ENCODE measurements around the gene STAC2. TPM values are rescaled to one million over a fixed set of nuclear protein-coding genes. Genes with fewer than 3 reads are reported as not detected.

STAC2 gene
- total and polyA plus RNA-seq, 2 of the 13 experiments (the other 11 are each of a cell fraction or from before 2014, with no cell fraction given), result not detected

DNA sequence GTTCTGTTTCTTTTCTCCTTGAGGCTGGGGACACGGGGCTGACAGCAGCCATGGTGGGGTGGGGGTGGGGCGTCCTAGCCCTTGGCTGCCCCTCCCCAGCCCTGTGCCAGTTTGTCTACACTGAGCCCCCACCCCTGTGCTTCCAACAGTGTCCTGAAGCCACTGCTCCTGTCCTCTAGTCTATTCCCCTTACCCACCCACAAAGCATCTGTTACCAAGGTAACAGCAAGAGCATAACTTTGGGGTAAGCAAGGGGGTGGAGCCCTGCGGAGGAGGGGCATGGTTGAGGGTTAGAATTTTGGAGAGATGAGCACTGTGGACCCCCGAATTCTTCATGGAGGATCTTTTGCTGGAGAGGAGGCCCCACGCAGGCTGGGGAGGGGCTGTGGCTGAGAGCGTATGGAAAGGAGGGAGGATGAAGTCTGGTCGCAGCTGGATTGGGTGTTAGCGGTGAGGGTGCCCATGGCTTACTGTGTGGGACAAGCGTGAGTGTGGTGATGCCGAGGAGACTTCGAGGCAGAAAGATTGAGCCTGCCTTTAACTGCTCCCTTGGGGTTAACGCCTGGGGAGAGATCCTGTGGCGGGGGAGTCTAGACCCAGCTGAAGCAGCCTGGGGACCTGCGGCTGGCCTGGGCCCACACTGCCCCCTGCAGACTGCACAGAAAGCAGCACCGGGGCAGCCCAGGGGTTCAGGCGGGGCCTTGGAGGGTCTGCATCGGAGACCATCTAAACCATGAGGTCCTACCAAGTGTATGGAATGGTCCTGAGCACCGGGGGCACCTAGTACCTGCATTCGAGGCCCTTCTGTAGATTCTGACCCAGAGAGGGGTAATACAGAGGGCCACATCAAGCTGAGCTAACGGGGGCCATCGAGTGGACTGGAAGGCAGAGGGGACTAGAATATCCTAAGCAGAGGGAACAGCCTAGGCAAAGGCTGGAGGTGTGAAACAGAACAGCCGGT is 6.1 kb upstream of the STAC2 start (continued):
- TF ChIP-seq, protein P1, sequence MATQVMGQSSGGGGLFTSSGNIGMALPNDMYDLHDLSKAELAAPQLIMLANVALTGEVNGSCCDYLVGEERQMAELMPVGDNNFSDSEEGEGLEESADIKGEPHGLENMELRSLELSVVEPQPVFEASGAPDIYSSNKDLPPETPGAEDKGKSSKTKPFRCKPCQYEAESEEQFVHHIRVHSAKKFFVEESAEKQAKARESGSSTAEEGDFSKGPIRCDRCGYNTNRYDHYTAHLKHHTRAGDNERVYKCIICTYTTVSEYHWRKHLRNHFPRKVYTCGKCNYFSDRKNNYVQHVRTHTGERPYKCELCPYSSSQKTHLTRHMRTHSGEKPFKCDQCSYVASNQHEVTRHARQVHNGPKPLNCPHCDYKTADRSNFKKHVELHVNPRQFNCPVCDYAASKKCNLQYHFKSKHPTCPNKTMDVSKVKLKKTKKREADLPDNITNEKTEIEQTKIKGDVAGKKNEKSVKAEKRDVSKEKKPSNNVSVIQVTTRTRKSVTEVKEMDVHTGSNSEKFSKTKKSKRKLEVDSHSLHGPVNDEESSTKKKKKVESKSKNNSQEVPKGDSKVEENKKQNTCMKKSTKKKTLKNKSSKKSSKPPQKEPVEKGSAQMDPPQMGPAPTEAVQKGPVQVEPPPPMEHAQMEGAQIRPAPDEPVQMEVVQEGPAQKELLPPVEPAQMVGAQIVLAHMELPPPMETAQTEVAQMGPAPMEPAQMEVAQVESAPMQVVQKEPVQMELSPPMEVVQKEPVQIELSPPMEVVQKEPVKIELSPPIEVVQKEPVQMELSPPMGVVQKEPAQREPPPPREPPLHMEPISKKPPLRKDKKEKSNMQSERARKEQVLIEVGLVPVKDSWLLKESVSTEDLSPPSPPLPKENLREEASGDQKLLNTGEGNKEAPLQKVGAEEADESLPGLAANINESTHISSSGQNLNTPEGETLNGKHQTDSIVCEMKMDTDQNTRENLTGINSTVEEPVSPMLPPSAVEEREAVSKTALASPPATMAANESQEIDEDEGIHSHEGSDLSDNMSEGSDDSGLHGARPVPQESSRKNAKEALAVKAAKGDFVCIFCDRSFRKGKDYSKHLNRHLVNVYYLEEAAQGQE (IDR thresholded peaks at IDR 0.05; ENCODE audit: borderline replicate concordance in 1 of 2, low read depth in 1 of 2, low read length in 2 of 2), result no peak
- TF ChIP-seq SYNCRIP (IDR thresholded peaks at IDR 0.05; ENCODE audit: insufficient read depth, low read depth, low read length), result no peak
- no peak for TF ChIP-seq ZNF136 (CRISPR knock-in tag; IDR thresholded peaks at IDR 0.05; ENCODE audit: low read depth)
- TF ChIP-seq, protein P2, sequence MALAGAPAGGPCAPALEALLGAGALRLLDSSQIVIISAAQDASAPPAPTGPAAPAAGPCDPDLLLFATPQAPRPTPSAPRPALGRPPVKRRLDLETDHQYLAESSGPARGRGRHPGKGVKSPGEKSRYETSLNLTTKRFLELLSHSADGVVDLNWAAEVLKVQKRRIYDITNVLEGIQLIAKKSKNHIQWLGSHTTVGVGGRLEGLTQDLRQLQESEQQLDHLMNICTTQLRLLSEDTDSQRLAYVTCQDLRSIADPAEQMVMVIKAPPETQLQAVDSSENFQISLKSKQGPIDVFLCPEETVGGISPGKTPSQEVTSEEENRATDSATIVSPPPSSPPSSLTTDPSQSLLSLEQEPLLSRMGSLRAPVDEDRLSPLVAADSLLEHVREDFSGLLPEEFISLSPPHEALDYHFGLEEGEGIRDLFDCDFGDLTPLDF (CRISPR knock-in tag; IDR thresholded peaks at IDR 0.05), result no peak
- TF ChIP-seq ZBED4 (CRISPR knock-in tag; IDR thresholded peaks at IDR 0.05; ENCODE audit: borderline replicate concordance), result no peak
- TF ChIP-seq MLLT10 (CRISPR knock-in tag; IDR thresholded peaks at IDR 0.05), result no peak
- TF ChIP-seq ZNF512 (CRISPR knock-in tag; IDR thresholded peaks at IDR 0.05), result no peak
- TF ChIP-seq, protein P3, sequence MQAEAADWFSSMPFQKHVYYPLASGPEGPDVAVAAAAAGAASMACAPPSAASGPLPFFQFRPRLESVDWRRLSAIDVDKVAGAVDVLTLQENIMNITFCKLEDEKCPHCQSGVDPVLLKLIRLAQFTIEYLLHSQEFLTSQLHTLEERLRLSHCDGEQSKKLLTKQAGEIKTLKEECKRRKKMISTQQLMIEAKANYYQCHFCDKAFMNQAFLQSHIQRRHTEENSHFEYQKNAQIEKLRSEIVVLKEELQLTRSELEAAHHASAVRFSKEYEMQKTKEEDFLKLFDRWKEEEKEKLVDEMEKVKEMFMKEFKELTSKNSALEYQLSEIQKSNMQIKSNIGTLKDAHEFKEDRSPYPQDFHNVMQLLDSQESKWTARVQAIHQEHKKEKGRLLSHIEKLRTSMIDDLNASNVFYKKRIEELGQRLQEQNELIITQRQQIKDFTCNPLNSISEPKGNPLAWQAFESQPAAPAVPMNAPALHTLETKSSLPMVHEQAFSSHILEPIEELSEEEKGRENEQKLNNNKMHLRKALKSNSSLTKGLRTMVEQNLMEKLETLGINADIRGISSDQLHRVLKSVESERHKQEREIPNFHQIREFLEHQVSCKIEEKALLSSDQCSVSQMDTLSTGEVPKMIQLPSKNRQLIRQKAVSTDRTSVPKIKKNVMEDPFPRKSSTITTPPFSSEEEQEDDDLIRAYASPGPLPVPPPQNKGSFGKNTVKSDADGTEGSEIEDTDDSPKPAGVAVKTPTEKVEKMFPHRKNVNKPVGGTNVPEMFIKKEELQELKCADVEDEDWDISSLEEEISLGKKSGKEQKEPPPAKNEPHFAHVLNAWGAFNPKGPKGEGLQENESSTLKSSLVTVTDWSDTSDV (CRISPR knock-in tag; IDR thresholded peaks at IDR 0.05), result no peak
- 0 out of 2 replicates have a peak, but pooled peaks have one; percentile 26 for TF ChIP-seq MXD3 (CRISPR knock-in tag; IDR thresholded peaks at IDR 0.05)
- TF ChIP-seq FOXA3 (CRISPR knock-in tag; IDR thresholded peaks at IDR 0.05), result no peak
- TF ChIP-seq ZNF672 (CRISPR knock-in tag; IDR thresholded peaks at IDR 0.05), result no peak
- TF ChIP-seq POLR2G (IDR thresholded peaks at IDR 0.05; ENCODE audit: low read depth, low read length), result no peak
- no peak for TF ChIP-seq ZNF782 (CRISPR knock-in tag; IDR thresholded peaks at IDR 0.05; ENCODE audit: borderline replicate concordance)
